Thyroid gland (tissue), 4 donors: ENCODE results near the gene CAPZA1. TPM values are rescaled to one million over a fixed set of nuclear protein-coding genes. Genes with fewer than 3 reads are reported as not detected.

Experiments
- DNase-seq, 2 donors: peaks; one replicate each; pipeline ENCODE4 v3.0.0-alpha.2; 2019
- H3K27ac ChIP-seq, 3 donors: fragments of 200-600 bp; sonication (generic); 1 replicate in 2 of 3; 2 replicates in 1 of 3; pipeline ENCODE4 v1.5.1; 2016 to 2019; ENCODE audit warnings: mild to moderate bottlenecking in 1 of 3, moderate library complexity in 1 of 3
- H3K27me3 ChIP-seq: fragments of 200-600 bp; sonication (generic); one replicate; pipeline ENCODE4 v1.5.1; 2019
- H3K36me3 ChIP-seq, 2 donors: fragments of 200-600 bp; sonication (generic); one replicate each; pipeline ENCODE4 v1.5.1; 2016 to 2019
- H3K4me1 ChIP-seq, 2 donors: fragments of 200-600 bp; sonication (generic); one replicate each; pipeline ENCODE4 v1.5.1; 2017 to 2019
- H3K4me3 ChIP-seq, 3 donors: fragments of 200-600 bp; sonication (generic); replicated peaks in 1 of 3; 1 replicate in 2 of 3; 2 replicates in 1 of 3; pipeline ENCODE4 v1.5.1; 2016; ENCODE audit warnings: mild to moderate bottlenecking in 1 of 3
- H3K9me3 ChIP-seq: fragments of 200-600 bp; sonication (generic); one replicate; pipeline ENCODE4 v1.5.1; 2017
- CTCF ChIP-seq, 6 experiments: fragments of 200-600 bp in 3 of 6; fragments of 450-650 bp in 3 of 6; sonication (generic) in 3 of 6; IDR thresholded peaks; one replicate each; pipeline ENCODE4 v1.5.1; 2016 to 2019; ENCODE audit warnings: antibody characterized with exemption in 6 of 6, mild to moderate bottlenecking in 2 of 6, inconsistent platforms in 1 of 6, moderate library complexity in 1 of 6
- POLR2A ChIP-seq, 2 donors: fragments of 450-650 bp; IDR thresholded peaks; one replicate each; pipeline ENCODE4 v1.6.1; 2017; ENCODE audit warnings: antibody characterized with exemption in 2 of 2, mild to moderate bottlenecking in 2 of 2, moderate library complexity in 1 of 2
- WGBS, 2 donors: methylation state at CpG; one replicate each; pipeline ENCODE4 v1.1.5; 2017; 5-methylcytosine and 5-hydroxymethylcytosine counted together
- intact Hi-C: fragments of 100-400 bp; cut with DNase I; formaldehyde crosslinking; loops from one replicate; pipeline ENCODE4 v1.15.1; 2023
- total RNA-seq, 4 donors: library from RNA; depleted of rRNA; stranded (reverse); fragments of >200 nt; gene quantifications; one replicate each; pipeline ENCODE4 v1.2.3, GENCODE V29; 2016

The CAPZA1 gene
- total RNA-seq, 4 donors from 2014 or later, result 106 to 162 (median 130) TPM

DNA sequence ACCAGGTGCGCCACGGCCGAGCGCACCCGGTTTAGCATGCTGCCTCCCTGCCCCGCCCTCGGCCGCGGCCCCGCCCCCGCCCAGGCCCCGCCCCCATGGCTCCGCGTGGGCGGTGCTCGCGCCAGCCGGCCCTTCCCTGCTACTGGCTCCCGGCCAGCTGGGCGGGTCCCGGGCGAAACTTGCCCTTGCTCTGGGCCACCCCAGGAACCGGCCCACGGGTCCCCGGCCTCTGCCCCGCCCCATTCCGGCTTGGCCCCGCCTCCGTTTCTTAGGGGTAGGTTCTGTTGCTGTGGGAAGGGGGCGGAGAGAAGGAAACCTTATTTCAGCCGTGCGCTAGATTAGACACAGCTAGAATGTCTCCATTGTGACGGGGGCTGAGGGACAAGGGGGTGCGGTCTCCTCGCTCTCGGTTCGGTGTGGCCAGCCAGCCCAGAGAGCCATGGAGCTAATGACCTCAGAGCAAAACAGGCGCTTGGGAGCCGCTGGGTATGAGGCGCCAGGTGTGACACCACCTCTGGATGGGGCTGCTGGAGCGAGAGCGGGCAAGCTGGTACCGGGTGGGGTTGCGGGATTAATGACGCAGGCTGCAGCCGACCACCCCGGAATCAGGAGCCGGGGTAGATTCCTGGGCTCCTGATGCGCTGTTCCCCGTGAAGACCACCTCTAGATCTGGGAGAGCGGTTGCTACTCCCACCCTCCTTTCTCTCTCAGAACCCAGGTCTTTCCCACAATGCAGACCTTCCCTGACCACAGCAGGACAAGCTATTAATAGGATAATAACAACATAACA, 95.8 kb downstream of the CAPZA1 start, which contains the start of gene PPM1J:
Gene PPM1J (minus strand): TSS at position 69 of the 790 bp plus-strand sequence. CDS start 31 bp downstream, at position 38.
- H3K4me1 ChIP-seq, result peaks cover 21 to 25% of the 10 kb centered on the region in 2 donors
- DNase-seq, result peak; percentile 99 to 100
- TF ChIP-seq POLR2A (IDR thresholded peaks at IDR 0.05) (peak in 1 of 2 donors; percentile 73), CTCF (IDR thresholded peaks at IDR 0.05) (no peak)
- peak within 1 kb of the TSS; percentile 60 to 91 (median 63) for H3K4me3 ChIP-seq
- 1 to 2% methylated on average over 14 to 24 of the region's 51 CpGs for WGBS, 2 donors
- no peaks in the 10 kb centered on the region for H3K9me3 ChIP-seq
- H3K27ac ChIP-seq, result peak within 1 kb of the TSS; percentile 47 to 64 (median 49)
- H3K36me3 ChIP-seq, result no peaks in the 10 kb centered on the region
- intact Hi-C loops, result loop anchor here (2.0 kb wide), 1 partner anchor 89 kb away; no protein-coding TSS in a partner anchor
- H3K27me3 ChIP-seq, result no peaks in the 10 kb centered on the region

- Histone ChIP-seq H3K4me3 (peak overlapping the region in 2 of 3 donors; percentile 60 to 63), H3K36me3 (no peaks in the 10 kb centered on the region), H3K9me3 (no peaks in the 10 kb centered on the region), H3K4me1 (peaks cover 21 to 25% of the 10 kb centered on the region in 2 donors), H3K27ac (peak overlapping the region; percentile 19 to 64 (median 47)), H3K27me3 (no peaks in the 10 kb centered on the region)
- peak; percentile 76 to 98 (median 94) for TF ChIP-seq CTCF (IDR thresholded peaks at IDR 0.05)
- no peak for TF ChIP-seq POLR2A (IDR thresholded peaks at IDR 0.05)
- 14 to 17% methylated on average over 13 of the region's 13 CpGs for WGBS, 2 donors
- intact Hi-C loops, result loop anchor here (2.0 kb wide), 1 partner anchor 89 kb away; no protein-coding TSS in a partner anchor
- DNase-seq, result peak; percentile 86 to 89
Measured at GRCh38 chr1:112716133-112716720, 96.6 kb downstream of the CAPZA1 start.

DNA sequence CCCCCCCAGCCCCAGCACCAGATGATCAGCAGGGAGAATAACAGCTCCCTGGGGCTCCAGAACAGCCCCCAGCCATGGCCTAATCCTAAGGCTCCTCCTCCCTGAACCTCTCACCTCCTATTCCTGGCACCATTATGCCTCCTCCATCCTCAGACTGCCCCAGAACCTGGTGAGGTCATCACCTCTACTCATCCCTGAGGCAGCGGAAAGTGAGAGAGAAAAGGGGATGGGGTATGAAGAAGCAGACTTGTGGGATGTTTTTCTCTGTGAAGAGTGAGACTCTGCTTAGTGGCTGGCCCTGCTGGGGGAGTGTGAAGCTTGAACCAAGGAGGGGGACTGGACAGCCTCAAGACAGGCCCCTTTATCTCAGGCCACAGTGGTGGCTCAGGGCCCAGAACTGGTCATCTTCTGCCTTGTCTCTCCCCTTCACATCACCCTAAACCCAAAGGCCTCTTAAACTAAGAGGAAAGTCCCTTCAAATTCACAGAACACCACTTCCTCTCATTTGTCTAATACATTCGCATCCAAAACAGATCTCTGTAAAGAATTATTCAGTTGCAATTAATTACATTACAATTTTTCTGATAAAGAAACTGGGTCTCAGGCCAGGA, 97.7 kb downstream of the CAPZA1 start:
- intact Hi-C loops, result loop anchor here (2.0 kb wide), 1 partner anchor 87 kb away; no protein-coding TSS in a partner anchor
- no peaks in the 10 kb centered on the region for H3K9me3 ChIP-seq
- WGBS, 2 donors, result 87 to 93% methylated on average over 2 of the region's 2 CpGs

DNA sequence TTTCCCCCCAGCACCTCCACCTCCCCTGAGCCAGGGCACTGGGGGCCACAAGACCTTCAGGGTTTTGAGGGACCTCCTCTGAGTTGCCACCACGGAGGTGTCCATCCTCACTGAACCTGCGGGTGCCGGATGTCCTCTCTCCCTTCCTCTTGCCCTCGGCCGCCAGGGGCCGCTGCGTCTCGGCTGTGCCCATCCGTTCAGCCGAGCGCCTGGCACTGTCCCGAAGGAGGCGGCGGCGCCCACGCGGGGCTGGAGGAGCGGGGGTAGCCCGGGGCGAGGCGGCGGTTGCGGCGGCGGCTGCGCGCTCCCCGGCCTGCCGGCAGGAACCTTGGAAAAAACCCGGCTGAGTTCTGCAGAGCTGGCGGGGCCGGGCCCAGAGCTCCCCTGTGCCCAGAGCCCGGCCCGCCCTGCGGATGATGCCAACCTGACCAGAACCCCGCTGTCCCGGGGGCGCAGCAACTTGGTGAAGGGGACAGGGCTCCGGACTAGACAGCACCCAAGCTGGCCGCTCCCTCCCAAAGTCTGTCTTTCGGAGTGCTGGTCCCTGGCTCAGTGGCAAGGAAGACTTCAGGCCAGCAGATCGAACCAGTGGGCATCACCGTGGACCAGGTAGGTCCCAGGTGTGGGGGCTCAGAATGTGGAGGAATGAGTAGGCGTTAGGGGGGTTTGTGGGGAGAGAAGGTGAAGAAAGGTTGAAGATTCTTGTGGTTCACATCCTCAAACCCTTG, 99.2 kb downstream of the CAPZA1 start:
- Histone ChIP-seq H3K36me3 (no peaks in the 10 kb centered on the region), H3K4me1 (peaks cover 27 to 29% of the 10 kb centered on the region in 2 donors), H3K27me3 (no peaks in the 10 kb centered on the region), H3K9me3 (no peaks in the 10 kb centered on the region), H3K4me3 (no peak overlapping the region), H3K27ac (no peak overlapping the region)
- intact Hi-C loops, result no loop called here
- TF ChIP-seq POLR2A (IDR thresholded peaks at IDR 0.05), result no peak
- peak; percentile 57 to 91 (median 74) for TF ChIP-seq CTCF (IDR thresholded peaks at IDR 0.05)
- peak; percentile 85 to 92 for DNase-seq
- 28 to 74% methylated on average over 3 to 39 of the region's 44 CpGs for WGBS, 2 donors

More for the DNA sequence above, 97.7 kb downstream of the CAPZA1 start:
- no peak overlapping the region for H3K4me3 ChIP-seq
- no peak for DNase-seq
- peaks cover 25 to 28% of the 10 kb centered on the region in 2 donors for H3K4me1 ChIP-seq
- TF ChIP-seq CTCF (IDR thresholded peaks at IDR 0.05) (no peak), POLR2A (IDR thresholded peaks at IDR 0.05) (no peak)
- H3K27me3 ChIP-seq, result no peaks in the 10 kb centered on the region
- H3K36me3 ChIP-seq, result no peaks in the 10 kb centered on the region
- H3K27ac ChIP-seq, result no peak overlapping the region
